Measurements from ENCODE around the gene TBC1D21. TPM values are rescaled to one million over a fixed set of nuclear protein-coding genes. Genes with fewer than 3 reads are reported as not detected.

Gene TBC1D21
- total and polyA plus RNA-seq, 2 of the 4 experiments (the other 2 are of a cell fraction), result not detected

GRCh38 chr15:73930790-73931281 lies 57.5 kb downstream of the TBC1D21 start:
- Histone ChIP-seq H3K9me1 (ENCODE audit: insufficient read depth, low read length) (peaks cover 37% of the 10 kb centered on the region), H2BK120ac (ENCODE audit: low read depth, low read length) (peak overlapping the region; percentile 30; the same call in 1 of the 2 replicates), H2AK9ac (replicated peaks; ENCODE audit: low read depth, low read length, poor library complexity) (peak overlapping the region; percentile 95), H3K27me3 (ENCODE audit: control insufficient read depth, insufficient read depth, low read length) (no peaks in the 10 kb centered on the region), H2BK20ac (ENCODE audit: low read depth, low read length) (peak overlapping the region; percentile 27; the same call in 1 of the 2 replicates), H3K56ac (ENCODE audit: extremely low read depth, insufficient read depth, low read length) (no peak overlapping the region; the same call in 1 of the 2 replicates), H2BK5ac (ENCODE audit: low read depth, low read length, poor library complexity, severe bottlenecking) (peak overlapping the region; percentile 38), H3K27ac (ENCODE audit: insufficient read depth, low read length) (peak overlapping the region; percentile 50; the same call in 1 of the 2 replicates), H3K4ac (ENCODE audit: low read depth, low read length) (peak overlapping the region; percentile 66), H2BK15ac (ENCODE audit: low read depth, low read length) (peak overlapping the region; percentile 68; the same call in 1 of the 3 replicates), H3K36me3 (ENCODE audit: control insufficient read depth, insufficient read depth, low read length) (peaks cover 12% of the 10 kb centered on the region), H3K79me1 (ENCODE audit: low read depth in 1 of 2, low read length in 2 of 2) (peaks cover 39 to 87% of the 10 kb centered on the region in 2 experiments), H3K14ac (replicated peaks; ENCODE audit: low read depth, low read length) (peak overlapping the region; percentile 41; the same call in 1 of the 2 replicates), H4K91ac (ENCODE audit: insufficient read depth, low read depth, low read length) (peak overlapping the region; percentile 58), H3K9me3 (ENCODE audit: control insufficient read depth, insufficient read depth, low read length) (no peaks in the 10 kb centered on the region), H3K4me2 (ENCODE audit: low read depth, low read length) (peak overlapping the region; percentile 73), H4K20me1 (ENCODE audit: insufficient read depth, low read length) (peaks cover 71% of the 10 kb centered on the region), H3K18ac (ENCODE audit: low read depth, low read length) (no peak overlapping the region), H2AFZ (replicated peaks; ENCODE audit: low read length, poor library complexity) (peak overlapping the region; percentile 64), H3K9ac (ENCODE audit: low read depth, low read length) (no peak overlapping the region), H2AK5ac (ENCODE audit: low read depth, low read length) (peak overlapping the region; percentile 87), H3K4me1 (ENCODE audit: control insufficient read depth, insufficient read depth, low read length) (peaks cover 43% of the 10 kb centered on the region), H4K5ac (ENCODE audit: low read depth, low read length) (no peak overlapping the region), H4K8ac (ENCODE audit: low read depth in 2 of 2, low read length in 2 of 2) (peak overlapping the region; percentile 34 to 71; a peak in 2 of 4 replicates), H3K23ac (ENCODE audit: low read depth, low read length) (no peak overlapping the region), H3K4me3 (ENCODE audit: insufficient read depth, low read depth, low read length) (no peak overlapping the region)
- ATAC-seq (ENCODE audit: low read depth) (peak; percentile 1; the same call in 1 of the 2 replicates), DNase-seq (peak; percentile 55)
- intact Hi-C loops (cut with micrococcal nuclease) (no loop called here), in situ Hi-C loops (cut with MboI; ENCODE audit: low sequenced_read_pairs) (no loop called here), dilution Hi-C loops (cut with HindIII; ENCODE audit: low sequenced_read_pairs, unreplicated experiment) (no loop called here)
- no peak for TF ChIP-seq SMC3 (IDR thresholded peaks at IDR 0.05; ENCODE audit: low read depth, low read length)
- TF ChIP-seq CHD1 (IDR thresholded peaks at IDR 0.05; ENCODE audit: low read depth, low read length), result no peak
- TF ChIP-seq RAD21 (IDR thresholded peaks at IDR 0.05; ENCODE audit: low read length), result no peak
- no peak; the same call in 1 of the 2 replicates for TF ChIP-seq USF2 (IDR thresholded peaks at IDR 0.05; ENCODE audit: low read depth, low read length)
- TF ChIP-seq MAFK (IDR thresholded peaks at IDR 0.05; ENCODE audit: low read depth, low read length), result no peak
- no peak for TF ChIP-seq CEBPB (IDR thresholded peaks at IDR 0.05; ENCODE audit: low read depth, low read length)
- TF ChIP-seq MAZ (IDR thresholded peaks at IDR 0.05; ENCODE audit: borderline replicate concordance, low read depth, low read length), result no peak
- TF ChIP-seq ELK1 (IDR thresholded peaks at IDR 0.05; ENCODE audit: borderline replicate concordance, low read depth, low read length), result no peak
- TF ChIP-seq POLR2A (IDR thresholded peaks at IDR 0.05; ENCODE audit: low read depth, low read length), result no peak
- no peak for TF ChIP-seq FOS (IDR thresholded peaks at IDR 0.05; ENCODE audit: low read depth, low read length)
- TF ChIP-seq, protein P1, sequence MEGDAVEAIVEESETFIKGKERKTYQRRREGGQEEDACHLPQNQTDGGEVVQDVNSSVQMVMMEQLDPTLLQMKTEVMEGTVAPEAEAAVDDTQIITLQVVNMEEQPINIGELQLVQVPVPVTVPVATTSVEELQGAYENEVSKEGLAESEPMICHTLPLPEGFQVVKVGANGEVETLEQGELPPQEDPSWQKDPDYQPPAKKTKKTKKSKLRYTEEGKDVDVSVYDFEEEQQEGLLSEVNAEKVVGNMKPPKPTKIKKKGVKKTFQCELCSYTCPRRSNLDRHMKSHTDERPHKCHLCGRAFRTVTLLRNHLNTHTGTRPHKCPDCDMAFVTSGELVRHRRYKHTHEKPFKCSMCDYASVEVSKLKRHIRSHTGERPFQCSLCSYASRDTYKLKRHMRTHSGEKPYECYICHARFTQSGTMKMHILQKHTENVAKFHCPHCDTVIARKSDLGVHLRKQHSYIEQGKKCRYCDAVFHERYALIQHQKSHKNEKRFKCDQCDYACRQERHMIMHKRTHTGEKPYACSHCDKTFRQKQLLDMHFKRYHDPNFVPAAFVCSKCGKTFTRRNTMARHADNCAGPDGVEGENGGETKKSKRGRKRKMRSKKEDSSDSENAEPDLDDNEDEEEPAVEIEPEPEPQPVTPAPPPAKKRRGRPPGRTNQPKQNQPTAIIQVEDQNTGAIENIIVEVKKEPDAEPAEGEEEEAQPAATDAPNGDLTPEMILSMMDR (conservative IDR thresholded peaks at IDR 0.05; ENCODE audit: low read depth, low read length), result no peak
- no peak for TF ChIP-seq NFE2L2 (IDR thresholded peaks at IDR 0.05; ENCODE audit: low read depth, low read length)
- BruUV-seq (replicated peaks), result no TSS peak
- WGBS, 2 experiments (ENCODE audit: extremely low coverage in 2 of 2, insufficient read length in 1 of 2), result no CpG with 5 or more reads among the region's 7 CpGs
- CTCF ChIA-PET, result no interaction called here
- POLR2A ChIA-PET (ENCODE audit: unreplicated experiment), result no interaction called here

All from IMR-90 (cell line).